ENCODE measurements around the gene ITGB5. TPM values are rescaled to one million over a fixed set of nuclear protein-coding genes. Genes with fewer than 3 reads are reported as not detected.
A peak's percentile ranks its signal among the peaks of the same experiment; 100 is the strongest.

ITGB5 gene
- total and polyA plus RNA-seq, 2 experiments from 2014 or later, result 54.3 to 107 TPM

DNA sequence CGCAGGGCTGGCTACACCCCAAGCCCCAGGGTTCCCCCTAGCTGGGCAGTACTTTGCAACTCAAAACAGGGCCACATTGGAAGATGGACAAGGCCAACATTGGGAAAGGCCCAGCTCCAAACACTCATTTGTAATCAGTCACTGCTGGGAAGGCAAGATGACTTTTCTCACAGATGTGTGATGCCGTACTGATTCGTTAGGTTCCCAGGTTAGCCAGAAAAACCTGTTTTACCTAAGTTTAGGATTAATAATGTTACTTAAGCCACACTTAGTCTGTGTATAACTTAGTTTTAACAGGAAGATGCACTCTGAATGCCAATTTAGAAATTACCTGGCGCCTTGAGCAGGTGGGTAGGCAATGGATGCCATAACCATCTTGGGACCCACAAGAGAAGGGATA, 71.0 kb downstream of the ITGB5 start:
- no peak for TF ChIP-seq CTCF (IDR thresholded peaks at IDR 0.05; ENCODE audit: low read depth, low read length)
- H3K36me3 ChIP-seq, result peaks cover 3% of the 10 kb centered on the region
- no peak overlapping the region for H3K4me3 ChIP-seq
- no peak overlapping the region for H3K27ac ChIP-seq
- H3K27me3 ChIP-seq, result no peaks in the 10 kb centered on the region
- peaks cover 9% of the 10 kb centered on the region for H3K4me1 ChIP-seq (ENCODE audit: low read depth)
- H3K9me3 ChIP-seq (ENCODE audit: low read depth), result no peaks in the 10 kb centered on the region
- DNase-seq (ENCODE audit: low read depth in 1 of 2, low spot score in 1 of 2), result no peak

- no peak overlapping the region for H3K4me3 ChIP-seq
- H3K36me3 ChIP-seq, result peaks cover 3% of the 10 kb centered on the region
- no peak overlapping the region for H3K27ac ChIP-seq
- no peak for DNase-seq (ENCODE audit: low read depth in 1 of 2, low spot score in 1 of 2)
- no peaks in the 10 kb centered on the region for H3K9me3 ChIP-seq (ENCODE audit: low read depth)
- no peak for TF ChIP-seq CTCF (IDR thresholded peaks at IDR 0.05; ENCODE audit: low read depth, low read length)
- H3K4me1 ChIP-seq (ENCODE audit: low read depth), result peaks cover 14% of the 10 kb centered on the region
- no peaks in the 10 kb centered on the region for H3K27me3 ChIP-seq
Measured at GRCh38 chr3:124815781-124816180, 71.4 kb downstream of the ITGB5 start.

- Histone ChIP-seq H3K36me3 (peaks cover 3% of the 10 kb centered on the region), H3K27me3 (no peaks in the 10 kb centered on the region), H3K4me3 (no peak overlapping the region), H3K9me3 (ENCODE audit: low read depth) (no peaks in the 10 kb centered on the region), H3K4me1 (ENCODE audit: low read depth) (peaks cover 17% of the 10 kb centered on the region), H3K27ac (no peak overlapping the region)
- no peak for TF ChIP-seq CTCF (IDR thresholded peaks at IDR 0.05; ENCODE audit: low read depth, low read length)
- no peak for DNase-seq (ENCODE audit: low read depth in 1 of 2, low spot score in 1 of 2)
Measured at GRCh38 chr3:124814620-124815421, 72.3 kb downstream of the ITGB5 start.

GRCh38 chr3:124813541-124813940, 73.6 kb downstream of the ITGB5 start:
- H3K36me3 ChIP-seq, result peaks cover 3% of the 10 kb centered on the region
- no peak for DNase-seq (ENCODE audit: low read depth in 1 of 2, low spot score in 1 of 2)
- TF ChIP-seq CTCF (IDR thresholded peaks at IDR 0.05; ENCODE audit: low read depth, low read length), result no peak
- no peak overlapping the region for H3K4me3 ChIP-seq
- H3K9me3 ChIP-seq (ENCODE audit: low read depth), result no peaks in the 10 kb centered on the region
- H3K27ac ChIP-seq, result no peak overlapping the region
- no peaks in the 10 kb centered on the region for H3K27me3 ChIP-seq
- H3K4me1 ChIP-seq (ENCODE audit: low read depth), result peaks cover 17% of the 10 kb centered on the region

DNA sequence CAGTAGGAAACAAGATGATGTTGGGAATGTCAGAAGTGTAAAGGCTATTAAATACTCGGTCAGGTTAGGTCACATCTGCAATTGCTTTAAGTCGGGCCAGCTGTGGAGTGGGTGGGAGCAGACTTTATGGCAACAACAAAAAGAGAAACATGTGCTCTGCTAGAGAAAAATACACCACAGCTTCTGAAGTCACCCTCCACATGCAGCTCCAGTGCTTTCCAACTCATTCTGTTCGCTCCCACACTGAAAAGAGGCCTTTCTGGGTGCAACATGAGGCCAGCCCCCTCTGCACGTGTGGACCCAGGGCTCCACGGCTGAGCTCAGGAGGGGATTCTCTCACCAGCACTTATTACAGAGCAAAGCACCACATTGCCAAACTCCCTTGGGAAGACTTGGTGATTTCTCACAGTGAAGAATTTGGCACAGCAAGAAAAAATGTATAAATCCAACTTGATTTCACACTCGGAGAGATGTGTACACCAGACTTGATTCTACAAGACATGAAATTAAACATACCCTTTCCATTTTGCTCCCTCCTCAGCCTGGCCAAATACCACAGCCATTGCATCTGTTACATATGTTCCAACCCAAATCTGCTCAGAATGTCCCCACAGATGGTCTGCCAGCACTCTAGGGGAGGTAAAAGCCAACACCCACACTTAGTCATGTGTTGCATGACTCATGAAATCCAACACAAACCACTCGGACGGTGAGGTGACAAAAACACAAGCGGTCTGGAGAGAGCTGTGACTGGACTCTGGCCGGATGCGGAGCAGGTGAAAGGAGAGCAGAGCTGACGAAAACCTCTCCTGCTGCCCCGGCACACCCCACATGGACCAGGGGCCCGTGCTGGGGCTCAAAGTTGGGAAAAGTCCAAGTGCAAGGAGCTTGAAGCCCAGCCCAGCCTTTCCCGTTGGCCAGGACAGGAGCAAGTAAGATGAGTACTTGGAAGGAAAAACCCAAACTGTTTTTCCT, 74.6 kb downstream of the ITGB5 start:
- no peaks in the 10 kb centered on the region for H3K27me3 ChIP-seq
- H3K4me3 ChIP-seq, result no peak overlapping the region
- H3K9me3 ChIP-seq (ENCODE audit: low read depth), result no peaks in the 10 kb centered on the region
- peak in 1 of 2 donors; percentile 96 for DNase-seq (ENCODE audit: low read depth in 1 of 2, low spot score in 1 of 2)
- no peak overlapping the region for H3K27ac ChIP-seq
- H3K4me1 ChIP-seq (ENCODE audit: low read depth), result peaks cover 17% of the 10 kb centered on the region
- no peak for TF ChIP-seq CTCF (IDR thresholded peaks at IDR 0.05; ENCODE audit: low read depth, low read length)
- peaks cover 3% of the 10 kb centered on the region for H3K36me3 ChIP-seq
